ENCODE data around the gene SH3BP1.

The SH3BP1 gene

DNA sequence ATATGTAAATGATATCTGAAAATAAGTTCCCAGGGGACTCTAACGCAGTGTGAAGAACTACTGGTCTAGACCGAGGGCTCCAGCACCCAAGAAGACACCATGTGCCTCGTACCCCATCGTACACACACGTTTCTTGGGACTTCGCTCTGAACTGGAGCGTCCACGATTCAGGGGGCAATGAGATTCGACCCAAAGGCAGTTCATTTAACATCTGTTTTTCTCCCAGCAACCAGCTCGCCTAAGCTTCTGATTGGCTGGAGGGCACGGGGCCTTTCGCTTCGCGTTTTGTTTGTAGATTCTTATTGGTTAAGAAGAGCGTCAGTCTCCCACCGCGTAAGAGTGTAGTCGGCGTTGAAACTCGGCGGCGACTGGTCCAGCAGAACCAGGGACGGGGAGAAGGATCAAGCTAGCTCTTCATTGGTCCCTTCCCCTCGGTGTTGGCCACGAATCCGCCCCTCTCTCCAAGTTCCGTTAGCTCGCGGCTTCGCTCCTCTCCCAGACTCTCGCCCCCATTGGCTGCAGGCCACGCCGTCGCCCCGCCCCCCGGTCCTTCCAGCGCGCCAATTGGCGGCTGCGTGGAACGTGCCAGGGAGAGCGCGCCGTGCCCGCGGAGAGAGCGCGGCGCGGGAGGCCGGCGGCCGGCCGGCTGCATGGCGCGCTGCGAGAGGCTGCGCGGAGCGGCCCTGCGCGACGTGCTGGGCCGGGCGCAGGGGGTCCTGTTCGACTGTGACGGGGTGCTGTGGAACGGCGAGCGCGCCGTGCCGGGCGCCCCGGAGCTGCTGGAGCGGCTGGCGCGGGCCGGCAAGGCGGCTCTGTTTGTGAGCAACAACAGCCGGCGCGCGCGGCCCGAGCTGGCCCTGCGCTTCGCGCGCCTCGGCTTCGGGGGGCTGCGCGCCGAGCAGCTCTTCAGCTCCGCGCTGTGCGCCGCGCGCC is 18.9 kb downstream of the SH3BP1 start, which contains the start of gene PDXP:
PDXP (plus strand) TSS at position 591 of the 933 bp plus-strand sequence; CDS start at position 651, 60 bp downstream.
- DNase-seq (ENCODE audit: low read depth in 2 of 2) = peak; percentile 96 to 97

DNA sequence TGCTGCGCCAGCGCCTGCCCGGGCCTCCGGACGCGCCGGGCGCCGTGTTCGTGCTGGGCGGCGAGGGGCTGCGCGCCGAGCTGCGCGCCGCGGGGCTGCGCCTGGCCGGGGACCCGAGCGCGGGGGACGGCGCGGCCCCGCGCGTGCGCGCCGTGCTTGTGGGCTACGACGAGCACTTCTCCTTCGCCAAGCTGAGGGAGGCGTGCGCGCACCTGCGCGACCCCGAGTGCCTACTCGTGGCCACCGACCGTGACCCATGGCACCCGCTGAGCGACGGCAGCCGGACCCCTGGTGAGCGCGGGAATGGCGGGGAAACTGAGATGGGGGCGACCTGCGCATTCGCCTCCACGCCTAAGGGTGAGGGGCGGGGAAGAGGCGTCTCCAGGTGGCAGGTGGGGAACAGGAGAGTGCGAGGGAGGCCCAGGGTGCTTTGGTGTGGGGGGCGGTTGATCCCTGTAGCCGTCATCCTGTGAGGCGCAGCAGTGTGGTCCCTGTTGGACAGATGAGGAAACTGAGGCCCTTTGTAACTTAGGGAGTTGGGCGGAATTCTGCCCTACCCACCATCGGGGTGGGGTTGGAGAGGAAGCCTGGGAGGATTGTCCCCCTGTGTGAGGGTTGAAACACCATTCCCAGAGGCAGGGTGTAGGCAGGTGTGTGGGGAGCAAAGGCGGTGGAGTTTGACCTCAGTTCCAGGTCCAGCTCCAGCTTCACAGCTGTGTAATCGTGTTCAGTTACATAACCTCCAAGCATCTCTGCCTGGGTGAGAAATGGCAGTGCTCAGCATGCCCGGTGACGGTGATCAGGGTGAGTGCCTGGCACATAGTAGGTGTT is 19.8 kb downstream of the SH3BP1 start:
- DNase-seq (ENCODE audit: low read depth in 2 of 2) = no peak

DNA sequence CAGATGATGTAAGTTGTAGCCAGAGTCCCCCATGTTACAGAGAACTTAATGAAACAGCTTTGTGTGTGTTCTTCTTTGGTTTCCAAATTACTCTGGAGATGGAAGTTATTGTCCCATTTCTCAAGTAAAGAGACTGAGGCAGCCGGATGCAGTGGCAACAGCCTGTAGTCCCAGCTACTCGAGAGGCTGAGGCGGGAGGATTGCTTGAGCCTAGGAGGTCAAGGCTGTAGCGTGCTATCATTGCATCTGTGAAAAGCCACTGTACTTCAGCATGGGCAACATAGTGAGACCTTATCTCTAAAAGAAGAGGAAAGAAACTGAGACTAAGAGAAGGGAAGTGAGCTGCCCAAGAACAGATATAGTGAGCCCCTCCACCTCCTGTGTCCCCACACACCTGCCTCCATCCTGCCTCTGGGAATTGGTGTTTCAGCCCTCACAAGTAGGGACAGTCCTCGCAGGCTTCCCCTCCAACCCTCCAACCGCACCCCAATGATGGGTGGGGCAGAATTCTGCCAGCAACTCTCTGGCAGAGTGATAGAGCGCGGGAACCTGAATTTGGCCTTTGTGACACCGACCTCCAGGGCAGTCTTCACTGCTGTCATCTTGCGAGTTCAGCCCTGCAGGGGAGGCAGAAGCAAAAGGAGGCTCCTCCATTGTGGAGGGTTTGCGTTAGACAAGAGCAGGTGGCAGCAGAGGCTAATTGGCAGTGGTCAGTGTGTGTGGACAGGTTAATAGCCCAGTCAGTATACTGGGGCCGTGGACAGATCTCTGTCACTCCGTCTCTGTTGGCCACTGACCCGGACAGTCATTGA is 20.6 kb downstream of the SH3BP1 start:
- DNase-seq (ENCODE audit: low read depth in 2 of 2) = no peak

DNA sequence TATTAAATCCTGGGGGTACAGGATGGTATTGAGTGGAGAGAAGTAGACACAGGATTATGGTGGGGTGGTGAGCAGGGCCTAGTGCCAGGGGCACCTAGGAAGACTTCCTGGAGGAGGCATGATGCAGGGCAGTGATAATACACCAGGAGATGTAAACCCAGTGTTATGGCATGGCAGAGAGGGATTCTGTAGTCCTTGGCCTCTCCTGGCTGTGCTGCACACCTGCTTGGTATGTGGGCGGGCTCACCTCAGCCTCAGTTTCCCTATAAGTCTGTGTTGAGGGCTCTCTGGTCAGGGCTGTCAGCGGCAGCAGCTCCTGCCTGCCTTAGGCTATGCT is 21.2 kb downstream of the SH3BP1 start:
- no peak for DNase-seq (ENCODE audit: low read depth in 2 of 2)

DNA sequence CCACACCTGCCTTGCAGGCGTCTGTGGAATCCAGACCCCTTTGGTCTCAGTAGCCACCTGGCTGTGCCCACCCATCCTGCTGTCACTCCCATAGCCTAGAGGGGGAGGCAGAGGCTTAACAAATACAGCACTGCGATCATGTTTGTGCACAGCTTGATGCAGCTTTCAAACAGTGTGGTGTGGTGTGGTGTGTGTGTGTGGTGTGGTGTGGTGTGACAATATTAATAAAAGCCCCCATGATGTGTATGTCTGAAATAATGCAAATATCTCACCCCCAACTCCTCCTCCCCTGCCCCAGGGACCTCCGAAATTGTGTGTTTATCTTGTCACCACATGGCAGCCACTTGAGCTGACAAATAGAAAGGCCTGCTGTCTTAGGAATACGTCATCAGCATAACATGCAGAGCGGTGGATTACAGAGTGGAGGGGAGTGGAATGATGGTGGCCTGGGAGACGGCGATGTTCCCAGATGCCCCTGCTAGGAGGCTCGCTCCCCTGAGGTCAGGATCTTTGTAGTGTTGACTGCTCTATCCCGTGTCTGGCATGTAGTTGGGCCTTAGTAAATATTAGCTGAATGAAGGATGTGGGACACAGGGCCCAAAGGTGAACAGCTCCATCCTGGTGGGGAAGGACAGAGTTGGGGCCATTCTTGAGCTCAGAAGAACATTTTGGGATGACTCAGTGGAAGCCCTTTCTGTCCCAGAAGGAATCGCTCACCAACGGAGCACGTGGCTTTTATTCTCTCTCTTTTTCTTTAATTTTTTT is 21.9 kb downstream of the SH3BP1 start:
- no peak for DNase-seq (ENCODE audit: low read depth in 2 of 2)

DNA sequence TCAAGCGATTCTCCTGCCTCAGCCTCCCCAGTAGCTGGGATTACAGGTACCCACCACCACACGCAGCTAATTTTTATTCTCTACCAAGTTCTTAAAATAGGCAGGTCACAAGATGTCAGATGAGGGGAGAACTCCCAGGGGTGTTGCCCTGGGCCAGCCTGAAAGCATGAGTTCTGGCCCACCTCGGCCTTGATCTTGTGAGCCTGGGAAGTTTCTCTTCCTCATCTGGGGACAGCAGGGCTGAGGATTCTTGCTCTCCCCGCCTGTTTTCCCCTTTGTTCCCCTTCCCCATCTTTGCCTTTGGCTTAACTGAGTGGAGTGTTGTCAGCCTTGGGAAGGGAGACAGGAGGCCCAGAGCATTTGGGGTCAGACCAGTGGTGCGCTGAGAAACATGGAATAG is 22.6 kb downstream of the SH3BP1 start:
- no peak for DNase-seq (ENCODE audit: low read depth in 2 of 2)

DNA sequence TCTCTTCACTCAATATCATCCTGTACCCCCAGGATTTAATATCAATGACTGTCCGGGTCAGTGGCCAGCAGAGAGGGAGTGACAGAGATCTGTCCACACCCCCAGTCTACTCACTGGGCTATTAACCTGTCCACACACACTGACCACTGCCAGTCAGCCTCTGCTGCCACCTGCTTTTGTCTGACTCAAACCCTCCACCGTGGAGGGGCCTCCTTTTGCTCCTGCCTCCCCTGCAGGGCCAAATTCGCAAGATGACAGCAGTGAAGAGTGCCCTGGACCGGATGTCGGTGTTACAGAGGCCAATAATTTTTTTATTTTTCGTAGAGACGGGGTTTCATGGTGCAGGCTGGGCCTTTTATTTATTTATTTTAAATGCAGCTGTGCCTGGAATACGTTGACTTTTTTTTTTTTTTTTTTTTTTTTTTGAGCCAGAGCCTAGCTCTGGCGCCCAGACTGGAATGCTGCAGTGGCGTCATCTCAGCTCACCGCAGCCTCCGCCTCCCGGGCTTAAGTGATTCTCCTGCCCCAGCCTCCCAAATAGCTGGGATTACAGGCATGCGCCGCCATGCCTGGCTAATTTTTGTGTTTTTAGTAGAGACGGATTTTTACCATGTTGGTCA is 24.2 kb downstream of the SH3BP1 start:
- DNase-seq (ENCODE audit: low read depth in 2 of 2) = no peak

DNA sequence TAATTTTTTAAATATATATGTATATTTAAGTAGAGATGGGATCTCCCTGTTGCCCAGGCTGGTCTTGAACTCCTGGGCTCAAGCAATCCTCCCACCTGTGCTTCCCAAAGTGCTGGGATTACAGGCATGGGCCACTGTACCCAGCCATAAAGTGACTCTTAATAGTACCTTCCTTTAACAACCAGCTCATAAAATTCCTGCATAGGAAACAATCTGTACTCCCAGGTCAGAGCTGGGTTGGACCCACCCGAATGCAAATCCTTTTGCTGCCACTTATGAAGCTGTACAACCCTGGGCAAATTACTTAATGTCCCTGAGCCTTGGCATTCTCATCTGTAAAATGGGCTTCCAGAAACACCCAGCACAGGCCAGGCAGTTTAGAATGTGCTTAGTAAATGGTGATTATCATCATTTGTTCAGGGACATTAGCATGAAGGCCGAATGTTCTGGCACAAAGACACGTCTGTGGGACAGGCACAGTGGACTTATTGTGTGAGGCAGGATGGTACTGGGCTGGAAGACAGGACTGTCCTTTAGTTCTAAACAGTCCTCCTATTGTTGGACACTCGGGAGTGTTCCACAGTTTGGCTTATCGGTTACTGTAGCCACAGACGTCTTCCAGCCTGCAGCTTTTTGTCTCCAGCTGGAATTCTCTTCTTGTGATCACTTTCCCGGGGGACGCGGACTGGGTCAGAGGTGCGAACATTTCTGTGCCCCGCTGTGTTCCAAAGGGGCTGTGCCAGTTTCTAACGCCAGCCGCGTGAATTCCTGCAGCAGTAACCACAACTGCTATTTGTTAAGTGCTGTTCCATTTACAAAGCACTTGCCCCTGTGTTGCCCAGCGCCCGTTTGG is 25.0 kb downstream of the SH3BP1 start:
- no peak for DNase-seq (ENCODE audit: low read depth in 2 of 2)

DNA sequence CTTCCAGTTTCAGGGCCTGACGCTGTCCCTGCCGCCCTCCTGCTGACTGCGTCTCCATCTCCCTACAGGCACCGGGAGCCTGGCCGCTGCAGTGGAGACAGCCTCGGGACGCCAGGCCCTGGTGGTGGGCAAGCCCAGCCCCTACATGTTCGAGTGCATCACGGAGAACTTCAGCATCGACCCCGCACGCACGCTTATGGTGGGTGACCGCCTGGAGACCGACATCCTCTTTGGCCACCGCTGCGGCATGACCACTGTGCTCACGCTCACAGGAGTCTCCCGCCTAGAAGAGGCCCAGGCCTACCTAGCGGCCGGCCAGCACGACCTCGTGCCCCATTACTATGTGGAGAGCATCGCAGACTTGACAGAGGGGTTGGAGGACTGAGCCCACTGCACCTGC is 26.0 kb downstream of the SH3BP1 start:
- DNase-seq (ENCODE audit: low read depth in 2 of 2) = no peak

DNA sequence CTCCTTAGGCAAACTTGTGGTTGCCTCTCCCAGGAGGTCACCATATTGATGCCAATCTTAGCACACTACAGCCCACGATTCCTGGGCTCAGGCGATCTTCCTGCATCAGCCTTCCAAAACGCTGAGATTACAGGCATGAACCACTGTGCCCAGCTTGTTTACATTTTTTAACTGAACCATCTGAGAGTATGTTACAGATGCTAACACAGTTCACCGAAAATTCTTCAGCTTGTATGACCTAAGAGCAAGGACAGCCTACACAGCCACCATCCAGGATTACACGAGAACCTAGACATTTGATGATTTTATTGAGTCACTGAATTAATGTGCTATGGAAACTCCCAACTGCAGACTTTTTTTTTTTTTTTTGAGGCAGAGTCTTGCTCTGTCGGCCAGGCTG is 30.1 kb downstream of the SH3BP1 start:
- no peak for DNase-seq (ENCODE audit: low read depth in 2 of 2)

DNA sequence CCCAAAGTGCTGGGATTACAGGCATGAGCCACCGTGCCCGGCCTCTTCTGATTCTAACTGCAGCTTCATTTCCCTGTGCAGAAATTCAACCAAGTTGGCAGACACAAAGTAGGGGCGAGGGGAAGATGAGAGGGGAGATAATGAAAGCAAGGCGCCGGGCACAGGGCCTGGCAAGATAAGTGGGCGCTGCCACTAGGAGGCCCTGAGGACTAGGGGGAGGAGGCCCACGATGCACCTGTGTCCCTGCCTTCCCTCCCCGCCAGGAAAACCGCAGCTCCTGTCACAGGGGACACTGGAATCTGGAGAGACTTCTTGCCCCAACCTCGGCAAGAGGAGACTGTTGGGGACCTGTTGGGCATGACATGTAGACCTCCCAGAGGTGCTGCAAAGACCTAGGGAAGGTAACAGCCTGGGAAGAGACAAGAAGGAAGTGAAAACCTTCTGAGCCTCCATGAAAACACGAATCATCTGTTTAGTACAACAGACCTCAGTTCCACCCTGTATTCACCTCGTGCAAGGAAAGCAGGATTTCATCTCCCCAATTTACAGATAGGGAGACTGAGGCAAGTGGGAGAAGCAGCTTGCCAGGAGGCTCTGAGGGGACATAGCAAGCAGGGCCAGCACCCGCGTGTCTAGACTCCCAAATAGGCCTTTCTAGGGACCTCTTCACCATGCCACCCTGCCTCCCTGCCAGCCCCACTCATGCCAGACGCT is 32.9 kb downstream of the SH3BP1 start:
- no peak for DNase-seq (ENCODE audit: low read depth in 2 of 2)

DNA sequence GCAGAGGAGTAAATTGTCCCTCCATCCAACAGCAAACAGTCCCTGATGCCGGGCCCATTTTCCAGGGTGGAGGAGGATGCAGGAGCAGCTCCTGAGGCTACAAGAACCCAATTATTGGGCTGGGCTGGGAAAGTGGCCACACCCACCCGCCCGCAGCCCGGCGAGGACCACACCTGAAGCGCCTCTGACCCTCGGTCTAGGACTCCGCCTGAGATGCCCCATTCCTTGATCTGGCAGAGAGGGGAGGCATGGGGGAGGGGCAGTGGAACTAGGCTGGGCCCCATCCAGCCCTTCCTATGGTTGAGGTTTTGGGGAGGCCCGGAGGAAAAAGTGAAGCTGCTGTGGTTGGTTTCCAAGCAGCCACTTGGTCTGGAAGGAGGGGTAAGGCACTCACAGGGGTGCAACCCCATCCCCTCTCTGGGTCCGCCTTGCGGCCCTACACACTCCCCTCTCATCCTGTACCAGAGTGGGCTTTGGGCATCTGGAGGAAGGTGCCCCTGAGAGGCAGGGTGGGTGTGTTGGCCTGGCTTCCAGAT is 33.5 kb downstream of the SH3BP1 start:
- DNase-seq (ENCODE audit: low read depth in 2 of 2) = no peak

DNA sequence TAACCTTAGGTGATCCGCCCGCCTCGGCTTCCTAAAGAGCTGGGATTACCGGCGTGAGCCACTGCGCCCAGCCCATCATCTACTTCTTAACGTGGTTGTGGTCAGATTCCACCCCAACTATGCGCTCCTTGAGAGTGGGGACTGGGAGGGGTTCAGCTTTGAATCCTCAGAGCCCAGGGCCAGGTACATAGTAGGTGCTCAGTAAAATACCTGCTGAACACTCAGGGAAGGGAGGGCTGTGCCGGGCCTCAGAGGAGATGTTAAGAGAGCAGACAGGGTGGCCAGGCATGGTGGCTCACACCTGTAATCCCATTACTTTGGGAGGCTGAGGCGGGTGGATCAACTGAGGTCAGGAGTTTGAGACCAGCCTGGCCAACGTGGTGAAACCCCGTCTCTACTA is 34.8 kb downstream of the SH3BP1 start:
- DNase-seq (ENCODE audit: low read depth in 2 of 2) = no peak

DNA sequence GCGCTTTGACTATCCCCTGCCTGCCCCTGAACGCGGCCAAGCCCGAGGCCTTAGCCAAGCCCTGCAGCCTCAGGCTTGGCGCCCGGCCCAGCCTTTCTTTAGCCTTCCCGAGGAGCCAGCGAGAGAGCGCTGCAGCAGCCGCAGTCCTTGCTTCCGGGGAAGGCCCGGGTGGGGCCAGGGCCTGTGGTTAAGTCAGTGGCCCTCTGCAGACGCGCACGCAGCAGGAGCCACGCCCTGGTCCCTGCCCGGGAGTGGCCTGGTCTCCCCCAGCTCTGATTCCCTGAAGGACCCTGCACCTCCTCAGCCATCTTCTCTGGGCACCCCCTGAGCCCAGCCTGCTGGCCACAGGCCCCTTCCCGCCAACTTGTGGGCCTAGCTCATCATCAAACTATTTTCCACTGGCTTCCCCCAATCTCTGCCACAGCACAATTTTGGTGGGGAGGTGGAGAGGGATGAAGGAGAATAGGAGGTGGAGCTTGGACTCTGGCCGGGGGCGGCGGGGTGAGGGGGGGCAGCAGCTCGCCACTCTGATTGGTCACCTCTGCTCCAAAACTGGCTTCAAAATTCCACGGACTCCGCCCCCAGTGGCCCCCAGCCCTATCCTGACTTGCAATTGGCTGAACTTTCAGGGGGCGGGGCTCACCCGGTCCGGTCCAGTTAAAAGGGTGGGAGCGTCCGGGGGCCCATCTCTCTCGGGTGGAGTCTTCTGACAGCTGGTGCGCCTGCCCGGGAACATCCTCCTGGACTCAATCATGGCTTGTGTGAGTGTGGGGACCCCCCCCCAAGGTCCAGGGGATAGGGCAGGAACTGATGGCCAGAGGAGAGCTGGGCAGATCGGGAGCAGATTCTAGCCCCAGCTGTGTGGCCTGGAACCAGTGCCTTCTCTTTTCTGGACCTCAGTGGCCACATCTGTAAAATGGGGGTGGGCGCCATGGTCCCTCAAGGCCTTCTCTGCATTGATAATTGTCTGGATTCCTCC is 35.8 kb downstream of the SH3BP1 start, which contains the start of gene LGALS1:
LGALS1 (plus strand) TSS at position 686 of the 979 bp plus-strand sequence; CDS start at position 753, 67 bp downstream.
- DNase-seq (ENCODE audit: low read depth in 2 of 2) = peak; percentile 67 to 72

DNA sequence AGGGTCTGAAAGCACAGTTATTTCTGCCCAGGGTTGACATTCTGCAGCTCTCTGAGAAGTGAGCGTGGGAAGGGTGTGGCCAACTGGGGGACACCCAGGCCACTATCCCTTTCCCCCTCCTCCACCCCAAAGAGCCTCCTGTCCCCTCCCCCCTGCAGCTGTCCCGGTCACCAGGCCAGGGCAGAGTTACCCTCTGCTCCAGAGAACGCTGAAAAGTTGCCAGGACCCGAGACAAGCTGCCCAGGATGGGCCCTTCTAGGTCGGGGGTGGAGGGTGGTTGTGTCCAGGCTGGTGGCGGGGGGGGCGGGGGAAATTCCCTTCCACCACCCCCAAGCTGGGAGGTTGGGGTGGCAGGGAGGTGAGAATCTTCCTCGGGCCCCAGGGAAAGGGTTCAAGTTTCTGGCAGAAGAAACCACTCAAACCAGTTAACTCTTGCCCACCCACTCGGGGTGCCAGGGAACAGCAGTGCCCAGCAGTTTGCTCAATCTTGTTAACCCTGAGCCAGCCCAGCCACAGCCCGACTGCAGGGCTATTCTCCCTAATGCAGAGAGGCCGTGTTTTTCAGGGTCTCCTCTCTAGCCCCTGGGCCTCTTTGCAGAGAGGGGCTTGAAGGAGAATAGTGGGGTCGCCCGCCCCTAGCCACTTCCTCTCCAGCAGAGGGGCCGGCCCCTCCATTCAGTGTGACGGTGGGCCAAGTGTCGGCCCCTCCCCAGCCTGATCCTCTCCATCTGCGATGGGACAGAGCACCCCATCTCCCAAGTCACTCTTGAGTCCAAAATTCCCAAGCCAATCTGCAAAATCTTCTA is 36.7 kb downstream of the SH3BP1 start:
- no peak for DNase-seq (ENCODE audit: low read depth in 2 of 2)

DNA sequence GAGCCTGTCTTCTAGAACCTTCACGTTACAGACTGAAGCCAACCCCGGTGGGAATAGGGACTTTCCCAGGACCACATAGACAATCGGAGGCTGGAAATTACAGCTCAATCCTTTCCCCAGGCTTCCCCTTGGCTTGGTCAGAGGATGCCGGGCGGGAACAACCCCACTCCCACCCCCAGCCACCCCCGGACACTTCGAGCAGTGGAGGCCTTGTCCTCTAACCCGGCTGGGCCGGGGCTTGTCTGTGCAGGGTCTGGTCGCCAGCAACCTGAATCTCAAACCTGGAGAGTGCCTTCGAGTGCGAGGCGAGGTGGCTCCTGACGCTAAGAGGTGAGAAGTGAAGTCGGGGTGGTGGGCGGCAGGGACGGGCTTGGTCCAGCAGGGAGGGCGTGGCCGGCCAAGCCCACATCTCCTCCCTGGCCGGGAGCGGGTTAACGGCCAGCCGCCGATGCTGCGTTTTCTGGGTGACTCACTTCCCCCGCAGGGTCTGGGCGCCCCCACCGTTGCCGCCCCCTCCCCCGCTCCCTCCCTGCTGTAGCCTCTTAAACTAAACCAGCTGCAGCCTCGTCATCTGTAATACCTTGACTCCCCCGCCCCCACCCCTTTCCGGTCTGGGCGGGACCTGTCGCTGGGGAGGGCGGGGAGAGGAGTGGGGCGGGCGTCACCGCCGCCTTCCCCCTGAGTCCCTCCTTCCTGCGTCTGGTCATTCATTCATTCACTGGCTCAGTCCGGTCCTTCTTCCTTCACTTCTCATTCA is 37.4 kb downstream of the SH3BP1 start:
- DNase-seq (ENCODE audit: low read depth in 2 of 2) = peak; percentile 85 to 92
